K562 (cell line): ENCODE data around the gene RBPMS2. TPM values are rescaled to one million over a fixed set of nuclear protein-coding genes. Genes with fewer than 3 reads are reported as not detected.
A peak's percentile ranks its signal among the peaks of the same experiment; 100 is the strongest.

Experiments used
- ATAC-seq: fragments of 200-7000 bp; cut with Tn5 transposase; 3 replicates; pipeline ENCODE4 v1.9.1; 2020; ENCODE audit warnings: moderate library complexity
- Bru-seq: library from RNA; stranded (reverse); fragments of 400-500 nt; gene quantifications from one replicate; lab custom pipeline; 2021; lab: Mats Ljungman, UMichigan
- BruChase-seq, 2 experiments: library from RNA; stranded (reverse); fragments of 400-500 nt; gene quantifications; one replicate each; lab custom pipeline; 2021; lab: Mats Ljungman, UMichigan
- BruUV-seq: library from RNA; stranded (reverse); fragments of 400-500 nt; replicated peaks from 2 replicates; lab custom pipeline; 2021; lab: Mats Ljungman, UMichigan
- CTCF ChIA-PET: fragments of 300-600 bp; formaldehyde crosslinking; extraction: SDS; loops from one replicate; lab custom pipeline; 2021; ENCODE audit warnings: low intra/inter-chr PET ratio; lab: Yijun Ruan, JAX
- POLR2A ChIA-PET: fragments of 300-600, 350-650 bp; sonication (Branson Sonifier 250); formaldehyde crosslinking; extraction: SDS; loops from one replicate; lab custom pipeline; 2021; ENCODE audit warnings: antibody characterized with exemption, inconsistent platforms; lab: Yijun Ruan, JAX
- DNase-seq, 4 experiments: peaks; one replicate each; pipeline versions ENCODE4 v3.0.0 to v3.0.0-alpha.2; 2011 to 2018; ENCODE audit warnings: low spot score in 3 of 4, mixed read lengths in 3 of 4; ENCODE audit errors: extremely low read depth in 1 of 4
- FAIRE-seq: peaks from 2 replicates; lab custom pipeline; 2011; peaks lifted over from hg19 to GRCh38; lab: Jason Lieb, UNC
- H2AFZ ChIP-seq: 2 replicates; pipeline ENCODE4 v1.6.0; 2011; ENCODE audit warnings: low read depth, low read length, control low read depth, inconsistent platforms
- H3K27ac ChIP-seq: fragments of 200-600 bp; 3 replicates; pipeline ENCODE4 v1.8.0; 2011; ENCODE audit warnings: low read depth, mild to moderate bottlenecking, control low read depth, inconsistent platforms, low read length, moderate library complexity, mixed read lengths; ENCODE audit errors: extremely low read depth
- H3K27me3 ChIP-seq, 2 experiments: fragments of 300-600 bp in 1 of 2; 2 replicates in 1 of 2; 3 replicates in 1 of 2; pipeline versions ENCODE4 v1.6.0 to v1.8.0; 2011; ENCODE audit warnings: inconsistent platforms in 2 of 2, low read length in 2 of 2, mild to moderate bottlenecking in 1 of 2, mixed read lengths in 1 of 2, moderate library complexity in 1 of 2; ENCODE audit not compliant: control insufficient read depth in 2 of 2, insufficient read depth in 2 of 2
- H3K36me3 ChIP-seq: fragments of 300-600 bp; 3 replicates; pipeline ENCODE4 v1.8.0; 2011; ENCODE audit warnings: mild to moderate bottlenecking, low read length, inconsistent platforms; ENCODE audit not compliant: control insufficient read depth, insufficient read depth
- H3K4me1 ChIP-seq, 2 experiments: fragments of 200-600 bp in 1 of 2; replicated peaks in 1 of 2; 2 replicates in 1 of 2; 3 replicates in 1 of 2; pipeline versions ENCODE4 v1.5.1 to v1.8.0; 2011; ENCODE audit warnings: inconsistent platforms in 2 of 2, low read length in 2 of 2, mild to moderate bottlenecking in 1 of 2, mixed read lengths in 1 of 2, moderate library complexity in 1 of 2; ENCODE audit not compliant: control insufficient read depth in 2 of 2, insufficient read depth in 2 of 2
- H3K4me2 ChIP-seq: 2 replicates; pipeline ENCODE4 v1.6.1; 2011; ENCODE audit warnings: low read length, control low read depth, inconsistent platforms, mixed read lengths; ENCODE audit not compliant: insufficient read depth
- H3K4me3 ChIP-seq: fragments of 200-600 bp; sonication (generic), shearing (Covaris generic); 2 replicates; pipeline ENCODE4 v1.5.1; 2016; ENCODE audit warnings: control low read depth, inconsistent platforms
- H3K79me2 ChIP-seq: fragments of 200-600 bp; 3 replicates; pipeline ENCODE4 v1.8.0; 2011; ENCODE audit warnings: low read length, inconsistent platforms; ENCODE audit not compliant: control insufficient read depth, insufficient read depth
- H3K9ac ChIP-seq, 2 experiments: 2 replicates each; pipeline versions ENCODE4 v1.6.0 to v1.6.1; 2011; ENCODE audit warnings: low read depth in 2 of 2, low read length in 2 of 2, control low read depth in 1 of 2, inconsistent platforms in 1 of 2, mild to moderate bottlenecking in 1 of 2, mixed read lengths in 1 of 2; ENCODE audit not compliant: insufficient read depth in 1 of 2
- H3K9me1 ChIP-seq: one replicate; pipeline ENCODE4 v1.6.0; 2011; ENCODE audit warnings: inconsistent platforms, mild to moderate bottlenecking, low read length, moderate library complexity; ENCODE audit not compliant: control insufficient read depth, insufficient read depth
- H3K9me3 ChIP-seq: replicated peaks from 2 replicates; pipeline ENCODE4 v1.5.1; 2011; ENCODE audit warnings: low read depth, low read length, inconsistent platforms; ENCODE audit not compliant: control insufficient read depth, insufficient read depth
- H4K20me1 ChIP-seq: replicated peaks from 2 replicates; pipeline ENCODE4 v1.6.1; 2011; ENCODE audit warnings: low read length, inconsistent platforms, mixed read lengths; ENCODE audit not compliant: control insufficient read depth, insufficient read depth
- EWSR1 ChIP-seq: fragments of 450-650 bp; IDR thresholded peaks from 2 replicates; pipeline ENCODE4 v1.6.1; 2018; ENCODE audit warnings: borderline replicate concordance, mild to moderate bottlenecking, low read depth, moderate library complexity; ENCODE audit not compliant: partially characterized antibody
- RBBP5 ChIP-seq: fragments of 200-600 bp; sonication (generic); IDR thresholded peaks from 2 replicates; pipeline ENCODE4 v1.6.1; 2012; ENCODE audit warnings: borderline replicate concordance, mild to moderate bottlenecking, low read length, control low read depth, inconsistent platforms; ENCODE audit not compliant: insufficient read depth, poor library complexity, severe bottlenecking
- RNF2 ChIP-seq: sonication (generic); IDR thresholded peaks from 2 replicates; pipeline ENCODE4 v1.6.1; 2016
- ZBTB7A ChIP-seq: IDR thresholded peaks from 2 replicates; pipeline ENCODE4 v1.6.1; 2011; ENCODE audit warnings: low read depth, mild to moderate bottlenecking, low read length, moderate library complexity, borderline replicate concordance; ENCODE audit not compliant: control insufficient read depth
- ZC3H11A ChIP-seq: IDR thresholded peaks from 2 replicates; pipeline ENCODE4 v1.6.1; 2012; ENCODE audit warnings: low read depth, low read length, improper control_type of control experiment
- ZNF174 ChIP-seq: fragments of 250-450 bp; sonication (Bioruptor Pico); IDR thresholded peaks from 2 replicates; pipeline ENCODE4 v1.4.0; 2020; ENCODE audit warnings: mild to moderate bottlenecking
- ZNF3 ChIP-seq: fragments of 250-450 bp; sonication (Bioruptor Pico); IDR thresholded peaks from 2 replicates; pipeline ENCODE4 v1.5.0; 2021; ENCODE audit warnings: mild to moderate bottlenecking, moderate library complexity
- WGBS: fragments of 100-300 bp; shearing (Covaris generic); methylation state at CpG from one replicate; pipeline ENCODE4 v1.1.6; 2016; ENCODE audit warnings: low coverage, mixed read lengths; ENCODE audit not compliant: insufficient coverage; ENCODE audit errors: missing lambda C conversion rate; 5-methylcytosine and 5-hydroxymethylcytosine counted together
- in situ Hi-C: fragments of 300-500 bp; cut with MboI; formaldehyde crosslinking; loops from 4 replicates; pipeline ENCODE4 v1.15.0; 2018; ENCODE audit warnings: inconsistent platforms, mixed read lengths
- intact Hi-C: fragments of 100-400 bp; cut with micrococcal nuclease; formaldehyde crosslinking; loops from 2 replicates; pipeline ENCODE4 v1.14.2; 2022
- long read RNA-seq, 3 experiments: library from polyadenylated mRNA in 2 of 3; library from RNA in 1 of 3; unstranded in 2 of 3; stranded (forward) in 1 of 3; transcript quantifications; one replicate each; pipeline ENCODE4 v2.0.0, GENCODE V29; 2019 to 2022
- polyA minus RNA-seq, 3 experiments: library from RNA; depleted of rRNA, polyadenylated mRNA; stranded (reverse); fragments of >200 nt; gene quantifications; 2 replicates each; pipeline ENCODE4 v1.2.3, GENCODE V29; 2011
- polyA plus RNA-seq, 8 experiments: library from polyadenylated mRNA; depleted of rRNA in 4 of 8; stranded (reverse) in 5 of 8; unstranded in 3 of 8; fragments of >200 nt; fragmentation: Nextera tagmentation in 2 of 8; fragmentation: Illumina TruSeq in 1 of 8; extraction: Ambion mirVana in 2 of 8; extraction: Trizol in 1 of 8; gene quantifications; 2 replicates each; pipeline versions ENCODE4 v1.2.1 to v1.2.3, GENCODE V29; 2011 to 2014; ENCODE audit warnings: inconsistent platforms in 1 of 8, missing spikeins in 1 of 8
- total RNA-seq, 7 experiments: library from RNA; depleted of rRNA in 6 of 7; stranded (reverse); fragments of >200 nt in 6 of 7; fragmentation: Illumina TruSeq in 2 of 7; extraction: Trizol in 2 of 7; gene quantifications; 2 replicates each; pipeline versions ENCODE4 v1.2.1 to v1.2.3, GENCODE V29; 2011 to 2021; ENCODE audit warnings: low replicate concordance in 1 of 7
- TF ChIP-seq, protein P1 (sequence below): fragments of 200-800 bp; sonication (Bioruptor generic); IDR thresholded peaks from 2 replicates; pipeline ENCODE4 v1.6.1; 2017; ENCODE audit warnings: missing genetic modification characterization, missing compliant biosample characterization
- TF ChIP-seq, protein P2 (sequence below): fragments of 250-450 bp; sonication (Bioruptor Pico); IDR thresholded peaks from 2 replicates; pipeline ENCODE4 v1.8.0; 2021; ENCODE audit warnings: borderline replicate concordance, mild to moderate bottlenecking, moderate library complexity; ENCODE audit not compliant: poor library complexity, severe bottlenecking

RBPMS2 gene
- total RNA-seq (2011; cell fraction: chromatin; rRNA removed; ENCODE audit: low replicate concordance), result 0.93 and 1.2 TPM in 2 replicates
- total RNA-seq (2011; cell fraction: nucleolus; rRNA removed), result 0.53 and 1.2 TPM in 2 replicates
- total RNA-seq (2011; cell fraction: nucleoplasm; rRNA removed), result 0.66 and 2.4 TPM in 2 replicates
- total RNA-seq (2014; rRNA removed) (0.23 and 0.29 TPM in 2 replicates), total RNA-seq (2014; rRNA removed; fragmentation: Illumina TruSeq; extraction: Trizol) (0.11 and 0.16 TPM in 2 replicates), total RNA-seq (2015; rRNA removed; fragmentation: Illumina TruSeq; extraction: Trizol) (0.08 TPM in 1 of 2 replicates, not detected in the other), total RNA-seq (2021) (2.6 and 2.7 TPM in 2 replicates), polyA plus RNA-seq (2011; rRNA removed) (0.36 and 1.4 TPM in 2 replicates), polyA plus RNA-seq (2014; fragmentation: Illumina TruSeq; extraction: Trizol) (2.4 and 3.0 TPM in 2 replicates), polyA plus RNA-seq (2014; fragmentation: Nextera tagmentation; extraction: Ambion mirVana) (under 1 TPM; 0.28 to 0.38 TPM), polyA plus RNA-seq (2014; rRNA removed) (0.61 and 1.8 TPM in 2 replicates), polyA minus RNA-seq (2011; rRNA and poly(A)+ RNA removed) (0.42 and 0.77 TPM in 2 replicates), Bru-seq, nascent RNA (percentile 31 among the genes with signal in this experiment), BruChase-seq, experiment 1, labeled RNA remaining after a 2-hour chase (percentile 28 among the genes with signal in this experiment), BruChase-seq, experiment 2, labeled RNA remaining after a 6-hour chase (percentile 20 among the genes with signal in this experiment)
- polyA plus RNA-seq (2011; cell fraction: cytosol; rRNA removed), result 0.83 and 1.5 TPM in 2 replicates
- polyA plus RNA-seq (2011; cell fraction: nucleus; rRNA removed), result 1.00 and 1.8 TPM in 2 replicates
- 1.4 and 3.2 TPM in 2 replicates for polyA plus RNA-seq (2012)
- polyA minus RNA-seq (2011; cell fraction: cytosol; rRNA and poly(A)+ RNA removed), result 1.3 and 1.4 TPM in 2 replicates
- polyA minus RNA-seq (2011; cell fraction: nucleus; rRNA and poly(A)+ RNA removed), result 0.27 and 0.44 TPM in 2 replicates
- long read RNA-seq, experiment 1, partial matches to known transcripts, result 1 of 3 reads
- long read RNA-seq, experiment 1, other reads (novel, unspliced or antisense), result 1 of 3 reads
- long read RNA-seq, experiment 2, result 0 reads
- long read RNA-seq, experiment 3, partial matches to known transcripts, result 0 of 1 reads
- long read RNA-seq, experiment 3, other reads (novel, unspliced or antisense), result 1 of 1 reads

DNA sequence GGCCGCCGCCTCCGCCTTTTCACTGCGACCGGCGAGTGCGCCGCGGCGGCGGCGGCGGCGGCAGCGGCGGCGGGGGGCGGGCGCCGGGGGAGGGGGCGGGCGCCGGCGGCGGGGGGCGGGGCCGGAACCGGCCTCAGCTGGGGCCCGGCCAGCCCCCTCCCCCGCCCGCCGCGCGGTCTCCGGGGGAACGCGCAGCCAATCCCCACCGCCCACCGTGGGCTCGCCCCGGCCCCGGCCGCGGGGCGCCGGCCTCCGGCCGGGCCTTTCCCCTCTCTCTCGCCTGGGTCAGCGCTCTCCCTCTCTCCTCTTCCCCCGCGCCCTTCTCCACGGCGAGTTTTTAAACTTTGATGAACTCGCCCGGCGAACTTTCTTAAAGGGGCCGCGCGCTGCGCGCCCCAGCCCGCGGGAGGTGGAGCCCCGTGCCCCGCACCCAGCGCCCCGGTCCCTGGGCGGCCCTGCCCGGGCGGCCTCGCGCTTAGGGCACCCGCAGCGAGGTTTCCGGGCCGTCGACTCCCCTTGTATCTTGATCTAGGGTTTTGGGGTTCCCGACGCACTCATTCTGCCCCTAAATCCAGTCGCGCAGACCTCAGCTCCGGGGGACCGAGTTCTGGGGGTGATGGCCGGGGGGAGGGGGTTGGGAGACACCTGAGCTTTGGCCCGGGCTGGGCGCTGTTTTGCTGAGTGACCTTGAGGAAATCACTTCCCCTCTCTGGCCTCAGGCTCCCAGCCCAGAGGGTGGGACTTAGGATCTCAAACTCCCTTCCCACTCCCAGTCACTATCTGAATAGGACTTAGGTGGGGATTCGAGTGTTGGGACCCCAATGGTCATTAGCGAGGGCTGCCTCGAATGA, at the start of gene RBPMS2:
TSS of gene RBPMS2 (minus strand) at position 39 of the 851 bp plus-strand sequence. CDS start 270 bp downstream, outside the sequence.
- DNase-seq (peak in 2 of 4 experiments; percentile 69 to 72), ATAC-seq (no peak; the same call in 2 of the 3 replicates), FAIRE-seq (no peak)
- POLR2A ChIA-PET, result interaction anchor here (0.6 kb wide), 1 partner anchor 60 kb away, joined by 3 read pairs; no protein-coding TSS in a partner anchor
- TF ChIP-seq RBBP5 (peak; percentile 8), RNF2 (no peak), ZC3H11A (no peak), ZNF174 (CRISPR knock-in tag) (no peak), ZBTB7A (peak; percentile 2; the same call in 1 of the 2 replicates), ZNF3 (no peak), EWSR1 (no peak)
- TF ChIP-seq, protein P1, sequence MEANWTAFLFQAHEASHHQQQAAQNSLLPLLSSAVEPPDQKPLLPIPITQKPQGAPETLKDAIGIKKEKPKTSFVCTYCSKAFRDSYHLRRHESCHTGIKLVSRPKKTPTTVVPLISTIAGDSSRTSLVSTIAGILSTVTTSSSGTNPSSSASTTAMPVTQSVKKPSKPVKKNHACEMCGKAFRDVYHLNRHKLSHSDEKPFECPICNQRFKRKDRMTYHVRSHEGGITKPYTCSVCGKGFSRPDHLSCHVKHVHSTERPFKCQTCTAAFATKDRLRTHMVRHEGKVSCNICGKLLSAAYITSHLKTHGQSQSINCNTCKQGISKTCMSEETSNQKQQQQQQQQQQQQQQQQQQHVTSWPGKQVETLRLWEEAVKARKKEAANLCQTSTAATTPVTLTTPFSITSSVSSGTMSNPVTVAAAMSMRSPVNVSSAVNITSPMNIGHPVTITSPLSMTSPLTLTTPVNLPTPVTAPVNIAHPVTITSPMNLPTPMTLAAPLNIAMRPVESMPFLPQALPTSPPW (CRISPR knock-in tag), result no peak
- TF ChIP-seq, protein P2, sequence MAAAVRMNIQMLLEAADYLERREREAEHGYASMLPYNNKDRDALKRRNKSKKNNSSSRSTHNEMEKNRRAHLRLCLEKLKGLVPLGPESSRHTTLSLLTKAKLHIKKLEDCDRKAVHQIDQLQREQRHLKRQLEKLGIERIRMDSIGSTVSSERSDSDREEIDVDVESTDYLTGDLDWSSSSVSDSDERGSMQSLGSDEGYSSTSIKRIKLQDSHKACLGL (CRISPR knock-in tag), result no peak
- intact Hi-C loops, result no loop called here
- Histone ChIP-seq H3K27ac (no peak within 1 kb of the TSS; the same call in 1 of the 3 replicates), H4K20me1 (peaks cover 6% of the 10 kb centered on the region; the same call in 1 of the 2 replicates), H3K4me1 (peaks cover 8 to 29% of the 10 kb centered on the region in 2 experiments), H3K4me2 (no peak within 1 kb of the TSS), H3K9me3 (no peaks in the 10 kb centered on the region), H3K36me3 (no peaks in the 10 kb centered on the region), H3K27me3 (peaks cover 8 to 43% of the 10 kb centered on the region in 2 experiments; a peak in 4 of 5 replicates), H3K79me2 (no peaks in the 10 kb centered on the region), H3K4me3 (peak within 1 kb of the TSS; percentile 31), H2AFZ (no peak within 1 kb of the TSS), H3K9ac (peak within 1 kb of the TSS in 1 of 2 experiments; percentile 68; a peak in 2 of 4 replicates), H3K9me1 (no peaks in the 10 kb centered on the region)
- BruUV-seq, result no TSS peak
- in situ Hi-C loops, result no loop called here
- CTCF ChIA-PET, result no interaction called here
- WGBS, result 24% methylated on average over 15 of the region's 90 CpGs
